ENCODE measurements around the gene DNM1L.

- TF ChIP-seq MAX (IDR thresholded peaks at IDR 0.05; ENCODE audit: insufficient read depth, insufficient read length) (no peak), CTCF (IDR thresholded peaks at IDR 0.05; ENCODE audit: extremely low read depth in 1 of 2, insufficient read depth in 1 of 2, low read depth in 1 of 2, low read length in 2 of 2) (no peak)
These were observed 11.8 kb downstream of the DNM1L start for GRCh38 chr12:32690927-32691326.

Measured in endothelial cell of umbilical vein (primary cell).